DND-41 (cell line): ENCODE measurements around the gene IQSEC2.
A peak's percentile ranks its signal among the peaks of the same experiment; 100 is the strongest.

ENCODE experiments used
- ATAC-seq: fragments of 200-7000 bp; cut with Tn5 transposase; 3 replicates; pipeline ENCODE4 v1.9.1; 2021; ENCODE audit warnings: low read depth; ENCODE audit not compliant: insufficient read depth
- DNase-seq: peaks from one replicate; pipeline ENCODE4 v3.0.0-alpha.2; 2020
- H2AFZ ChIP-seq: 2 replicates; pipeline ENCODE4 v1.6.0; 2012; ENCODE audit warnings: low read depth, low read length
- H3K27ac ChIP-seq: 2 replicates; pipeline ENCODE4 v1.5.1; 2012; ENCODE audit warnings: low read length, inconsistent platforms
- H3K27me3 ChIP-seq: fragments of 200-600 bp; sonication (generic); 2 replicates; pipeline ENCODE4 v1.6.0; 2012; ENCODE audit warnings: low read length, mild to moderate bottlenecking, inconsistent platforms; ENCODE audit not compliant: insufficient read depth, poor library complexity
- H3K36me3 ChIP-seq: 2 replicates; pipeline ENCODE4 v1.5.1; 2012; ENCODE audit warnings: low read length, inconsistent platforms; ENCODE audit not compliant: insufficient read depth
- H3K4me1 ChIP-seq: 2 replicates; pipeline ENCODE4 v1.5.1; 2012; ENCODE audit warnings: mild to moderate bottlenecking, low read length; ENCODE audit not compliant: insufficient read depth
- H3K4me2 ChIP-seq: 2 replicates; pipeline ENCODE4 v1.6.0; 2012; ENCODE audit warnings: mild to moderate bottlenecking, moderate library complexity, low read length, inconsistent platforms; ENCODE audit not compliant: insufficient read depth
- H3K4me3 ChIP-seq, 2 experiments: fragments of 200-600 bp in 1 of 2; shearing (Covaris generic) in 1 of 2; 2 replicates each; pipeline ENCODE4 v1.5.1; 2012 to 2016; ENCODE audit warnings: inconsistent platforms in 2 of 2, low read length in 2 of 2, mild to moderate bottlenecking in 2 of 2, low read depth in 1 of 2, moderate library complexity in 1 of 2
- H3K79me2 ChIP-seq: 2 replicates; pipeline ENCODE4 v1.6.0; 2012; ENCODE audit warnings: low read length, inconsistent platforms; ENCODE audit not compliant: insufficient read depth
- H3K9ac ChIP-seq: 2 replicates; pipeline ENCODE4 v1.6.0; 2012; ENCODE audit warnings: low read depth, mild to moderate bottlenecking, inconsistent platforms, low read length, moderate library complexity
- H3K9me3 ChIP-seq: 2 replicates; pipeline ENCODE4 v1.5.1; 2012; ENCODE audit warnings: low read length, moderate library complexity, mild to moderate bottlenecking, inconsistent platforms; ENCODE audit not compliant: insufficient read depth, severe bottlenecking
- H4K20me1 ChIP-seq: 2 replicates; pipeline ENCODE4 v1.6.0; 2012; ENCODE audit warnings: low read length; ENCODE audit not compliant: insufficient read depth
- CTCF ChIP-seq: IDR thresholded peaks from 2 replicates; pipeline ENCODE4 v1.5.1; 2012; ENCODE audit warnings: borderline replicate concordance, low read length, moderate library complexity, mild to moderate bottlenecking; ENCODE audit not compliant: poor library complexity, severe bottlenecking; ENCODE audit errors: extremely low read depth
- EZH2 ChIP-seq: IDR thresholded peaks from 3 replicates; pipeline ENCODE4 v1.6.1; 2012; ENCODE audit warnings: borderline replicate concordance, low read depth, mild to moderate bottlenecking, moderate library complexity, low read length, inconsistent platforms; ENCODE audit not compliant: severe bottlenecking

Gene IQSEC2

GRCh38 chrX:53241558-53241957 lies 39.8 kb downstream of the IQSEC2 start:
- Histone ChIP-seq H3K79me2 (no peaks in the 10 kb centered on the region), H3K9me3 (no peaks in the 10 kb centered on the region), H3K27ac (no peak overlapping the region), H2AFZ (no peak overlapping the region), H3K27me3 (no peaks in the 10 kb centered on the region), H3K9ac (no peak overlapping the region), H3K4me1 (no peaks in the 10 kb centered on the region), H4K20me1 (no peaks in the 10 kb centered on the region), H3K4me2 (no peak overlapping the region), H3K4me3 (no peak overlapping the region), H3K36me3 (no peaks in the 10 kb centered on the region)
- ATAC-seq (no peak), DNase-seq (no peak)
- TF ChIP-seq EZH2 (no peak), CTCF (no peak)

GRCh38 chrX:53239474-53239873 lies 41.9 kb downstream of the IQSEC2 start:
- DNase-seq (peak; percentile 37), ATAC-seq (peak; percentile 62; the same call in 2 of the 3 replicates)
- Histone ChIP-seq H3K4me1 (no peaks in the 10 kb centered on the region), H4K20me1 (no peaks in the 10 kb centered on the region), H3K36me3 (no peaks in the 10 kb centered on the region), H3K27me3 (no peaks in the 10 kb centered on the region), H2AFZ (no peak overlapping the region), H3K9ac (no peak overlapping the region), H3K4me2 (no peak overlapping the region), H3K4me3 (no peak overlapping the region), H3K79me2 (no peaks in the 10 kb centered on the region), H3K9me3 (no peaks in the 10 kb centered on the region), H3K27ac (no peak overlapping the region)
- TF ChIP-seq EZH2 (no peak), CTCF (peak; percentile 49)

GRCh38 chrX:53237056-53237455 lies 44.3 kb downstream of the IQSEC2 start:
- no peak overlapping the region for H3K27ac ChIP-seq
- no peaks in the 10 kb centered on the region for H4K20me1 ChIP-seq
- no peak overlapping the region for H2AFZ ChIP-seq
- H3K9me3 ChIP-seq, result no peaks in the 10 kb centered on the region
- no peak for ATAC-seq
- H3K4me3 ChIP-seq, result no peak overlapping the region
- TF ChIP-seq EZH2, result no peak
- no peak for TF ChIP-seq CTCF
- H3K27me3 ChIP-seq, result no peaks in the 10 kb centered on the region
- no peaks in the 10 kb centered on the region for H3K36me3 ChIP-seq
- no peak overlapping the region for H3K9ac ChIP-seq
- no peaks in the 10 kb centered on the region for H3K4me1 ChIP-seq
- DNase-seq, result no peak
- H3K79me2 ChIP-seq, result no peaks in the 10 kb centered on the region
- no peak overlapping the region for H3K4me2 ChIP-seq
